Measurements from ENCODE around the gene NUP210.
"Not testable (repeated sequence)": the region's sequence is repeated elsewhere in the genome, so short reads cannot be mapped to it uniquely, and the experiment has no call there.

The NUP210 gene

GRCh38 chr3:13405614-13406013 lies 14.5 kb downstream of the NUP210 start:
- no peak for DNase-seq

GRCh38 chr3:13404626-13405452 lies 15.3 kb downstream of the NUP210 start:
- DNase-seq, result no peak

GRCh38 chr3:13403847-13404246 lies 16.3 kb downstream of the NUP210 start:
- no peak for DNase-seq

GRCh38 chr3:13403213-13403819 lies 16.8 kb downstream of the NUP210 start:
- no peak for DNase-seq

GRCh38 chr3:13401149-13401548 lies 19.0 kb downstream of the NUP210 start:
- DNase-seq, result no peak

- no peak for DNase-seq
Observed at GRCh38 chr3:13400114-13400673, 19.9 kb downstream of the NUP210 start.

- no peak for DNase-seq
Observed at GRCh38 chr3:13399603-13400002, 20.5 kb downstream of the NUP210 start.

GRCh38 chr3:13397316-13397715 lies 22.8 kb downstream of the NUP210 start:
- no peak for DNase-seq

- DNase-seq, result no peak
Observed at GRCh38 chr3:13394363-13394762, 25.8 kb downstream of the NUP210 start.

- DNase-seq, result no peak
Observed at GRCh38 chr3:13393427-13394360, 26.4 kb downstream of the NUP210 start.

- DNase-seq, result no peak
Observed at GRCh38 chr3:13391308-13391707, 28.8 kb downstream of the NUP210 start.

- DNase-seq, result no peak
Observed at GRCh38 chr3:13389378-13389777, 30.7 kb downstream of the NUP210 start.

GRCh38 chr3:13388816-13389215 lies 31.3 kb downstream of the NUP210 start:
- no peak for DNase-seq

- DNase-seq, result no peak
Observed at GRCh38 chr3:13385373-13385965, 34.7 kb downstream of the NUP210 start.

- no peak for DNase-seq
Observed at GRCh38 chr3:13380971-13381370, 39.2 kb downstream of the NUP210 start.

- no peak for DNase-seq
Observed at GRCh38 chr3:13379201-13379830, 40.8 kb downstream of the NUP210 start.

- DNase-seq, result no peak
Observed at GRCh38 chr3:13378155-13378554, 42.0 kb downstream of the NUP210 start.

- DNase-seq, result not testable (repeated sequence)
Observed at GRCh38 chr3:13377741-13378140, 42.4 kb downstream of the NUP210 start.

- DNase-seq, result no peak
Observed at GRCh38 chr3:13377021-13377420, 43.1 kb downstream of the NUP210 start.

- no peak for DNase-seq
Observed at GRCh38 chr3:13376091-13376490, 44.0 kb downstream of the NUP210 start.

GRCh38 chr3:13375464-13375863 lies 44.7 kb downstream of the NUP210 start:
- no peak for DNase-seq

- no peak for DNase-seq
Observed at GRCh38 chr3:13373975-13374586, 46.0 kb downstream of the NUP210 start.
